Measurements from ENCODE around the gene HSP90AB1. TPM values are rescaled to one million over a fixed set of nuclear protein-coding genes. Genes with fewer than 3 reads are reported as not detected.

Gene HSP90AB1
- total RNA-seq, 2 donors from 2014 or later, result 716 to 772 TPM

- no peak for TF ChIP-seq CTCF (IDR thresholded peaks at IDR 0.05)
- no peak overlapping the region for H3K4me3 ChIP-seq
- H3K4me1 ChIP-seq, result peaks cover 0 to 36% of the 10 kb centered on the region in 2 donors
- no peak for DNase-seq (ENCODE audit: low spot score)
- H3K36me3 ChIP-seq, result peaks cover 71% of the 10 kb centered on the region
- no peaks in the 10 kb centered on the region for H3K9me3 ChIP-seq
- H3K27ac ChIP-seq, result no peak overlapping the region
- H3K27me3 ChIP-seq, result no peaks in the 10 kb centered on the region
These were observed 3.8 kb downstream of the HSP90AB1 start for GRCh38 chr6:44250718-44251123.

- peaks cover 71% of the 10 kb centered on the region for H3K36me3 ChIP-seq
- no peaks in the 10 kb centered on the region for H3K27me3 ChIP-seq
- H3K9me3 ChIP-seq, result no peaks in the 10 kb centered on the region
- DNase-seq (ENCODE audit: low spot score), result no peak
- H3K27ac ChIP-seq, result no peak overlapping the region
- H3K4me1 ChIP-seq, result peaks cover 0 to 43% of the 10 kb centered on the region in 2 donors
- no peak overlapping the region for H3K4me3 ChIP-seq
- TF ChIP-seq CTCF (IDR thresholded peaks at IDR 0.05), result no peak
These were observed 4.9 kb downstream of the HSP90AB1 start for GRCh38 chr6:44251576-44252524.

GRCh38 chr6:44253307-44254101 lies 6.6 kb downstream of the HSP90AB1 start:
- Histone ChIP-seq H3K27me3 (no peaks in the 10 kb centered on the region), H3K4me3 (no peak overlapping the region), H3K36me3 (peaks cover 70% of the 10 kb centered on the region), H3K9me3 (no peaks in the 10 kb centered on the region), H3K27ac (no peak overlapping the region), H3K4me1 (peaks cover 0 to 44% of the 10 kb centered on the region in 2 donors)
- no peak for DNase-seq (ENCODE audit: low spot score)
- peak in 1 of 2 donors; percentile 43 for TF ChIP-seq CTCF (IDR thresholded peaks at IDR 0.05)

GRCh38 chr6:44254191-44255104 lies 7.5 kb downstream of the HSP90AB1 start:
- Histone ChIP-seq H3K4me1 (peaks cover 0 to 35% of the 10 kb centered on the region in 2 donors), H3K27ac (no peak overlapping the region), H3K4me3 (no peak overlapping the region), H3K27me3 (no peaks in the 10 kb centered on the region), H3K9me3 (no peaks in the 10 kb centered on the region), H3K36me3 (peaks cover 61% of the 10 kb centered on the region)
- DNase-seq (ENCODE audit: low spot score), result no peak
- TF ChIP-seq CTCF (IDR thresholded peaks at IDR 0.05), result no peak

- Histone ChIP-seq H3K36me3 (peaks cover 52% of the 10 kb centered on the region), H3K4me1 (peaks cover 0 to 29% of the 10 kb centered on the region in 2 donors), H3K9me3 (no peaks in the 10 kb centered on the region), H3K27ac (no peak overlapping the region), H3K27me3 (no peaks in the 10 kb centered on the region), H3K4me3 (no peak overlapping the region)
- no peak for TF ChIP-seq CTCF (IDR thresholded peaks at IDR 0.05)
- no peak for DNase-seq (ENCODE audit: low spot score)
These were observed 8.4 kb downstream of the HSP90AB1 start for GRCh38 chr6:44255105-44255808.

Measured in right atrium auricular region (tissue), 2 donors.